GM06990 (cell line): ENCODE measurements around the gene HOXB3.

Experiments
- DNase-seq: peaks from one replicate; pipeline ENCODE4 v3.0.0-alpha.2; 2011; ENCODE audit not compliant: insufficient read length; ENCODE audit errors: extremely low read depth
- H3K27me3 ChIP-seq: replicated peaks from 2 replicates; pipeline ENCODE4 v1.6.0; 2011; ENCODE audit warnings: low read length; ENCODE audit not compliant: control insufficient read depth, insufficient read depth
- H3K36me3 ChIP-seq: 2 replicates; pipeline ENCODE4 v1.5.1; 2011; ENCODE audit warnings: low read length; ENCODE audit not compliant: control insufficient read depth, insufficient read depth
- H3K4me3 ChIP-seq: replicated peaks from 2 replicates; pipeline ENCODE4 v1.5.1; 2011; ENCODE audit warnings: low read depth, mild to moderate bottlenecking, control low read depth, low read length
- CTCF ChIP-seq: IDR thresholded peaks from 2 replicates; pipeline ENCODE4 v1.5.1; 2011; ENCODE audit warnings: low read length, control low read depth, mild to moderate bottlenecking, inconsistent platforms; ENCODE audit not compliant: insufficient read depth, poor library complexity, severe bottlenecking

The HOXB3 gene

GRCh38 chr17:48528153-48528935 lies 61.7 kb downstream of the HOXB3 start:
- Histone ChIP-seq H3K36me3 (no peaks in the 10 kb centered on the region), H3K27me3 (no peaks in the 10 kb centered on the region; the same call in 1 of the 2 replicates), H3K4me3 (no peak overlapping the region)
- TF ChIP-seq CTCF: no peak
- no peak for DNase-seq

- TF ChIP-seq CTCF: no peak
- Histone ChIP-seq H3K27me3 (no peaks in the 10 kb centered on the region; the same call in 1 of the 2 replicates), H3K36me3 (no peaks in the 10 kb centered on the region), H3K4me3 (no peak overlapping the region)
- no peak for DNase-seq
Measured at GRCh38 chr17:48527547-48527932, 62.5 kb downstream of the HOXB3 start.

GRCh38 chr17:48526608-48527546 lies 63.2 kb downstream of the HOXB3 start:
- no peak for DNase-seq
- H3K4me3 ChIP-seq: no peak overlapping the region
- H3K27me3 ChIP-seq: no peaks in the 10 kb centered on the region; the same call in 1 of the 2 replicates
- H3K36me3 ChIP-seq: no peaks in the 10 kb centered on the region
- TF ChIP-seq CTCF: no peak

DNA sequence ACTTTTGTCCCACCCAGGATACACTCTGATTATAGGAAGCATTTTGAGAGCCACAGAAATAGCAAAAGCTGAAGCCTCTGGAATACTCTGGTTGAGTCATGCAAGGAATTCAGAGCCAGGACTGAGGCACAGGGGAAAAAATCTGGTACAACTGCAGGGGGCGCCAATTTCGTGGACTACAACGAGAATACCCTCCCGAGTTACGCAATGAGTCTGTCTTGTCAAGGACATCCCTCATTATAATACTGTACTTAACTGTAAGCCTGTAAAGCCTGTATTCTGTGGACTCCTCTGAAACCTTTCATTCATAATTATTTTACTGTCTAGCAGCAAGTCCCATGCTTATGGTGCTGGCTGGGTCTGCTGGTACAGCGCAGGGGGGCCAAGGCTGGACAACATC lies 67.0 kb downstream of the HOXB3 start:
- H3K27me3 ChIP-seq: no peaks in the 10 kb centered on the region; the same call in 1 of the 2 replicates
- no peak for TF ChIP-seq CTCF
- H3K36me3 ChIP-seq: no peaks in the 10 kb centered on the region
- no peak for DNase-seq
- no peak overlapping the region for H3K4me3 ChIP-seq

GRCh38 chr17:48522031-48522653 lies 67.9 kb downstream of the HOXB3 start:
- DNase-seq: no peak
- no peak for TF ChIP-seq CTCF
- H3K27me3 ChIP-seq: no peaks in the 10 kb centered on the region; the same call in 1 of the 2 replicates

More at GRCh38 chr17:48522031-48522653, 67.9 kb downstream of the HOXB3 start:
- Histone ChIP-seq H3K4me3 (no peak overlapping the region), H3K36me3 (no peaks in the 10 kb centered on the region)
